A549 treated with dexamethasone at 1 μM for 4 hours (cell line): ENCODE data around the gene OR5C1. TPM values are rescaled to one million over a fixed set of nuclear protein-coding genes. Genes with fewer than 3 reads are reported as not detected.

Source experiments
- total RNA-seq: library from RNA; stranded (reverse); fragments of 200-300 nt; extraction: Qiagen RNA extraction; gene quantifications from 5 replicates; pipeline ENCODE4 v1.2.3, GENCODE V29; 2022

OR5C1 gene
- not detected in 5 replicates for total RNA-seq

GRCh38 chr9:122788831-122789230, at the start of gene OR5C1:
TSS of gene OR5C1 (plus strand) at chr9:122788933. CDS start at chr9:122788933, 0 bp downstream.

GRCh38 chr9:122742003-122742402, 46.7 kb upstream of the OR5C1 start, which contains the start of gene OR1L6:
TSS of gene OR1L6 (plus strand) at chr9:122742303. CDS start at chr9:122749848, 7,545 bp downstream.

GRCh38 chr9:122800066-122801060, 11.6 kb downstream of the OR5C1 start, which contains the start of gene OR1K1:
TSS of gene OR1K1 (plus strand) at chr9:122800123. CDS start at chr9:122800123, 0 bp downstream.

Other genes starting within 250 kb of the OR5C1 start
- not detected in 5 replicates for gene OR1N2, start 235.8 kb upstream of the OR5C1 start, total RNA-seq
- not detected in 5 replicates for gene OR1L8, start 205.5 kb upstream of the OR5C1 start, total RNA-seq
- 0.16 TPM in 1 of 5 replicates, not detected in the others for gene OR1Q1, start 174.2 kb upstream of the OR5C1 start, total RNA-seq
- not detected in 5 replicates for gene OR1B1, start 131.3 kb upstream of the OR5C1 start, total RNA-seq
- gene OR1L1, start 127.2 kb upstream of the OR5C1 start, total RNA-seq: not detected in 5 replicates
- not detected in 5 replicates for gene OR1L3, start 113.8 kb upstream of the OR5C1 start, total RNA-seq
- not detected in 5 replicates for gene OR1L4, start 64.9 kb upstream of the OR5C1 start, total RNA-seq
- not detected in 5 replicates for gene OR1L6, start 46.6 kb upstream of the OR5C1 start, total RNA-seq
- not detected in 5 replicates for gene OR1K1, start 11.2 kb downstream of the OR5C1 start, total RNA-seq
- 15.1 to 20.0 TPM (median 17.7 TPM) in 5 replicates for gene PDCL, start 39.7 kb downstream of the OR5C1 start, total RNA-seq
- 14.7 to 28.5 TPM (median 23.8 TPM) in 5 replicates for gene RC3H2, start 116.4 kb downstream of the OR5C1 start, total RNA-seq
- 4.7 to 6.1 TPM (median 4.9 TPM) in 5 replicates for gene ZBTB6, start 124.4 kb downstream of the OR5C1 start, total RNA-seq
- 1.5 to 2.4 TPM (median 2.1 TPM) in 5 replicates for gene ZBTB26, start 142.6 kb downstream of the OR5C1 start, total RNA-seq
- gene RABGAP1, start 152.1 kb downstream of the OR5C1 start, total RNA-seq: 13.6 to 16.2 TPM (median 15.4 TPM) in 5 replicates
- not detected in 5 replicates for gene GPR21, start 244.7 kb downstream of the OR5C1 start, total RNA-seq